Measurements from ENCODE around the gene DMGDH.
A peak's percentile ranks its signal among the peaks of the same experiment; 100 is the strongest.

The DMGDH gene

GRCh38 chr5:79111387-79111959 lies 42.0 kb upstream of the DMGDH start, which contains the start of gene BHMT:
BHMT (plus strand) TSS chr5:79111809; CDS start chr5:79111886, 77 bp downstream.
- TF ChIP-seq YY1 (IDR thresholded peaks at IDR 0.05; ENCODE audit: low read depth) (no peak), MAX (IDR thresholded peaks at IDR 0.05) (no peak), REST (IDR thresholded peaks at IDR 0.05; ENCODE audit: low read depth) (no peak), CEBPB (IDR thresholded peaks at IDR 0.05) (no peak), RAD21 (IDR thresholded peaks at IDR 0.05; ENCODE audit: low read depth) (no peak), FOXM1 (IDR thresholded peaks at IDR 0.05; ENCODE audit: borderline replicate concordance, low read depth) (no peak), TCF12 (IDR thresholded peaks at IDR 0.05; ENCODE audit: low read depth) (no peak), CREB1 (IDR thresholded peaks at IDR 0.05; ENCODE audit: low read depth) (no peak), NFIC (IDR thresholded peaks at IDR 0.05) (no peak), TAF1 (IDR thresholded peaks at IDR 0.05; ENCODE audit: low read depth) (no peak), TEAD4 (IDR thresholded peaks at IDR 0.05) (no peak), USF1 (IDR thresholded peaks at IDR 0.05) (no peak), EP300 (IDR thresholded peaks at IDR 0.05; ENCODE audit: borderline replicate concordance) (no peak), EGR1 (IDR thresholded peaks at IDR 0.05) (no peak), ZBTB7A (IDR thresholded peaks at IDR 0.05; ENCODE audit: low read depth) (no peak)

- TF ChIP-seq RAD21 (IDR thresholded peaks at IDR 0.05; ENCODE audit: low read depth) (peak; percentile 57), YY1 (IDR thresholded peaks at IDR 0.05; ENCODE audit: low read depth) (no peak), NFIC (IDR thresholded peaks at IDR 0.05) (no peak), TCF12 (IDR thresholded peaks at IDR 0.05; ENCODE audit: low read depth) (no peak), TAF1 (IDR thresholded peaks at IDR 0.05; ENCODE audit: low read depth) (no peak)
These were observed 40.3 kb upstream of the DMGDH start for GRCh38 chr5:79109527-79110492.

- TF ChIP-seq EGR1 (IDR thresholded peaks at IDR 0.05) (no peak), TCF12 (IDR thresholded peaks at IDR 0.05; ENCODE audit: low read depth) (no peak), YY1 (IDR thresholded peaks at IDR 0.05; ENCODE audit: low read depth) (no peak), NFIC (IDR thresholded peaks at IDR 0.05) (no peak), REST (IDR thresholded peaks at IDR 0.05; ENCODE audit: low read depth) (no peak), RAD21 (IDR thresholded peaks at IDR 0.05; ENCODE audit: low read depth) (no peak), CEBPB (IDR thresholded peaks at IDR 0.05) (no peak), ZBTB7A (IDR thresholded peaks at IDR 0.05; ENCODE audit: low read depth) (no peak), CREB1 (IDR thresholded peaks at IDR 0.05; ENCODE audit: low read depth) (no peak), TEAD4 (IDR thresholded peaks at IDR 0.05) (no peak), EP300 (IDR thresholded peaks at IDR 0.05; ENCODE audit: borderline replicate concordance) (no peak)
These were observed 39.3 kb upstream of the DMGDH start for GRCh38 chr5:79108792-79109191.

- no peak for TF ChIP-seq MAX (IDR thresholded peaks at IDR 0.05)
- no peak for TF ChIP-seq CREB1 (IDR thresholded peaks at IDR 0.05; ENCODE audit: low read depth)
- TF ChIP-seq YY1 (IDR thresholded peaks at IDR 0.05; ENCODE audit: low read depth) = no peak
- TF ChIP-seq TAF1 (IDR thresholded peaks at IDR 0.05; ENCODE audit: low read depth) = no peak
- no peak for TF ChIP-seq TEAD4 (IDR thresholded peaks at IDR 0.05)
These were observed 38.6 kb upstream of the DMGDH start for GRCh38 chr5:79108086-79108485.

GRCh38 chr5:79107020-79107796 lies 37.7 kb upstream of the DMGDH start:
- no peak for TF ChIP-seq TEAD4 (IDR thresholded peaks at IDR 0.05)
- no peak for TF ChIP-seq REST (IDR thresholded peaks at IDR 0.05; ENCODE audit: low read depth)
- no peak for TF ChIP-seq RAD21 (IDR thresholded peaks at IDR 0.05; ENCODE audit: low read depth)
- TF ChIP-seq TCF12 (IDR thresholded peaks at IDR 0.05; ENCODE audit: low read depth) = no peak
- no peak for TF ChIP-seq USF1 (IDR thresholded peaks at IDR 0.05)
- no peak for TF ChIP-seq EGR1 (IDR thresholded peaks at IDR 0.05)
- TF ChIP-seq FOXM1 (IDR thresholded peaks at IDR 0.05; ENCODE audit: borderline replicate concordance, low read depth) = no peak
- no peak for TF ChIP-seq TAF1 (IDR thresholded peaks at IDR 0.05; ENCODE audit: low read depth)
- TF ChIP-seq NFIC (IDR thresholded peaks at IDR 0.05) = no peak
- TF ChIP-seq CEBPB (IDR thresholded peaks at IDR 0.05) = no peak
- no peak for TF ChIP-seq ZBTB7A (IDR thresholded peaks at IDR 0.05; ENCODE audit: low read depth)
- TF ChIP-seq CREB1 (IDR thresholded peaks at IDR 0.05; ENCODE audit: low read depth) = no peak
- no peak for TF ChIP-seq YY1 (IDR thresholded peaks at IDR 0.05; ENCODE audit: low read depth)
- no peak for TF ChIP-seq EP300 (IDR thresholded peaks at IDR 0.05; ENCODE audit: borderline replicate concordance)

All from Ishikawa (cell line).